Measurements from ENCODE around the gene KCNH1. TPM values are rescaled to one million over a fixed set of nuclear protein-coding genes. Genes with fewer than 3 reads are reported as not detected.

Gene KCNH1
- total RNA-seq, 1 donor from 2014 or later = 0.21 TPM

- no peak overlapping the region for H3K4me3 Mint-ChIP-seq
- no peak overlapping the region for H3K27ac Mint-ChIP-seq (ENCODE audit: unreplicated experiment)
- no peak for TF ChIP-seq CTCF (conservative IDR thresholded peaks at IDR 0.05)
- H3K36me3 Mint-ChIP-seq (ENCODE audit: low read depth) = no peaks in the 10 kb centered on the region
- no peaks in the 10 kb centered on the region for H3K27me3 Mint-ChIP-seq (ENCODE audit: low read depth)
- no peak for DNase-seq (ENCODE audit: low read depth, low spot score)
- peaks cover 5% of the 10 kb centered on the region for H3K4me1 Mint-ChIP-seq
- no peaks in the 10 kb centered on the region for H3K9me3 Mint-ChIP-seq
Observed at GRCh38 chr1:210814382-210815123, 319.4 kb downstream of the KCNH1 start.

GRCh38 chr1:210801501-210801900 lies 332.4 kb downstream of the KCNH1 start:
- H3K36me3 Mint-ChIP-seq (ENCODE audit: low read depth) = no peaks in the 10 kb centered on the region
- no peak overlapping the region for H3K27ac Mint-ChIP-seq (ENCODE audit: unreplicated experiment)
- no peak for DNase-seq (ENCODE audit: low read depth, low spot score)
- no peaks in the 10 kb centered on the region for H3K4me1 Mint-ChIP-seq
- peaks cover 6% of the 10 kb centered on the region for H3K27me3 Mint-ChIP-seq (ENCODE audit: low read depth)
- no peak for TF ChIP-seq CTCF (conservative IDR thresholded peaks at IDR 0.05)
- no peak overlapping the region for H3K4me3 Mint-ChIP-seq
- H3K9me3 Mint-ChIP-seq = no peaks in the 10 kb centered on the region

GRCh38 chr1:210800756-210801155 lies 333.2 kb downstream of the KCNH1 start:
- H3K4me3 Mint-ChIP-seq = no peak overlapping the region
- H3K4me1 Mint-ChIP-seq = no peaks in the 10 kb centered on the region
- no peak for DNase-seq (ENCODE audit: low read depth, low spot score)
- TF ChIP-seq CTCF (conservative IDR thresholded peaks at IDR 0.05) = no peak
- H3K36me3 Mint-ChIP-seq (ENCODE audit: low read depth) = no peaks in the 10 kb centered on the region
- H3K27me3 Mint-ChIP-seq (ENCODE audit: low read depth) = peaks cover 6% of the 10 kb centered on the region
- H3K27ac Mint-ChIP-seq (ENCODE audit: unreplicated experiment) = no peak overlapping the region
- H3K9me3 Mint-ChIP-seq = no peaks in the 10 kb centered on the region

- H3K27me3 Mint-ChIP-seq (ENCODE audit: low read depth) = peaks cover 4% of the 10 kb centered on the region
- no peak for DNase-seq (ENCODE audit: low read depth, low spot score)
- no peaks in the 10 kb centered on the region for H3K9me3 Mint-ChIP-seq
- H3K36me3 Mint-ChIP-seq (ENCODE audit: low read depth) = no peaks in the 10 kb centered on the region
- no peaks in the 10 kb centered on the region for H3K4me1 Mint-ChIP-seq
- no peak overlapping the region for H3K27ac Mint-ChIP-seq (ENCODE audit: unreplicated experiment)
- H3K4me3 Mint-ChIP-seq = no peak overlapping the region
- no peak for TF ChIP-seq CTCF (conservative IDR thresholded peaks at IDR 0.05)
Observed at GRCh38 chr1:210800301-210800700, 333.6 kb downstream of the KCNH1 start.

GRCh38 chr1:210797422-210797821 lies 336.5 kb downstream of the KCNH1 start:
- no peak overlapping the region for H3K4me3 Mint-ChIP-seq
- TF ChIP-seq CTCF (conservative IDR thresholded peaks at IDR 0.05) = no peak
- H3K9me3 Mint-ChIP-seq = no peaks in the 10 kb centered on the region
- H3K4me1 Mint-ChIP-seq = no peaks in the 10 kb centered on the region
- no peak overlapping the region for H3K27ac Mint-ChIP-seq (ENCODE audit: unreplicated experiment)
- no peak for DNase-seq (ENCODE audit: low read depth, low spot score)
- no peaks in the 10 kb centered on the region for H3K36me3 Mint-ChIP-seq (ENCODE audit: low read depth)
- H3K27me3 Mint-ChIP-seq (ENCODE audit: low read depth) = peaks cover 4% of the 10 kb centered on the region

All from neural crest cell (in vitro differentiated cells).